Keratinocyte (primary cell): ENCODE data around the gene GADD45B. TPM values are rescaled to one million over a fixed set of nuclear protein-coding genes. Genes with fewer than 3 reads are reported as not detected.

ENCODE experiments used
- DNase-seq: peaks from one replicate; pipeline ENCODE4 v3.0.0-alpha.2; 2011; ENCODE audit warnings: low read depth, missing footprints, low spot score
- FAIRE-seq: peaks from 2 replicates; lab custom pipeline; 2011; peaks lifted over from hg19 to GRCh38; lab: Jason Lieb, UNC
- H2AFZ ChIP-seq: 2 replicates; pipeline ENCODE4 v1.6.0; 2012; ENCODE audit warnings: low read length, control low read depth, inconsistent platforms; ENCODE audit not compliant: control insufficient read depth
- H3K27ac ChIP-seq: 2 replicates; pipeline ENCODE4 v1.5.1; 2011; ENCODE audit warnings: low read length; ENCODE audit not compliant: control insufficient read depth, insufficient read depth
- H3K27me3 ChIP-seq: 3 replicates; pipeline ENCODE4 v1.6.0; 2011; ENCODE audit warnings: low read length; ENCODE audit not compliant: control insufficient read depth, insufficient read depth; ENCODE audit errors: extremely low read depth
- H3K36me3 ChIP-seq, 2 experiments: 2 replicates in 1 of 2; 3 replicates in 1 of 2; pipeline ENCODE4 v1.5.1; 2011; ENCODE audit warnings: low read length in 2 of 2, mild to moderate bottlenecking in 1 of 2; ENCODE audit not compliant: control insufficient read depth in 2 of 2, insufficient read depth in 2 of 2; ENCODE audit errors: extremely low read depth in 1 of 2
- H3K4me1 ChIP-seq: 3 replicates; pipeline ENCODE4 v1.5.1; 2011; ENCODE audit warnings: low read length; ENCODE audit not compliant: control insufficient read depth, insufficient read depth; ENCODE audit errors: extremely low read depth
- H3K4me2 ChIP-seq: 3 replicates; pipeline ENCODE4 v1.6.0; 2011; ENCODE audit warnings: low read depth, low read length; ENCODE audit not compliant: control insufficient read depth, insufficient read depth; ENCODE audit errors: extremely low read depth
- H3K4me3 ChIP-seq, 3 experiments: fragments of 200-600 bp in 1 of 3; sonication (generic) in 1 of 3; 2 replicates in 2 of 3; 3 replicates in 1 of 3; pipeline ENCODE4 v1.5.1; 2011 to 2016; ENCODE audit warnings: low read length in 3 of 3, mild to moderate bottlenecking in 3 of 3, control low read depth in 2 of 3, inconsistent platforms in 1 of 3, low read depth in 1 of 3, mixed read lengths in 1 of 3, mixed run types in 1 of 3, moderate library complexity in 1 of 3; ENCODE audit not compliant: control insufficient read depth in 2 of 3, insufficient read depth in 2 of 3; ENCODE audit errors: extremely low read depth in 1 of 3
- H3K79me2 ChIP-seq: 2 replicates; pipeline ENCODE4 v1.6.0; 2012; ENCODE audit warnings: low read length; ENCODE audit not compliant: control insufficient read depth, insufficient read depth
- H3K9ac ChIP-seq: 3 replicates; pipeline ENCODE4 v1.6.0; 2011; ENCODE audit warnings: low read length; ENCODE audit not compliant: control insufficient read depth, insufficient read depth; ENCODE audit errors: extremely low read depth
- H3K9me1 ChIP-seq: 3 replicates; pipeline ENCODE4 v1.6.0; 2011; ENCODE audit warnings: low read length; ENCODE audit not compliant: control insufficient read depth, insufficient read depth; ENCODE audit errors: extremely low read depth
- H3K9me3 ChIP-seq: 2 replicates; pipeline ENCODE4 v1.5.1; 2012; ENCODE audit warnings: low read depth, low read length; ENCODE audit not compliant: control insufficient read depth
- H4K20me1 ChIP-seq: 3 replicates; pipeline ENCODE4 v1.6.0; 2011; ENCODE audit warnings: low read length; ENCODE audit not compliant: control insufficient read depth, insufficient read depth; ENCODE audit errors: extremely low read depth
- CTCF ChIP-seq, 3 experiments: IDR thresholded peaks in 1 of 3; conservative IDR thresholded peaks in 1 of 3; optimal IDR thresholded peaks in 1 of 3; 2 replicates in 2 of 3; 3 replicates in 1 of 3; pipeline versions ENCODE3 to v1.5.1; 2011; ENCODE audit warnings: low read length in 3 of 3, mild to moderate bottlenecking in 3 of 3, moderate library complexity in 2 of 3, control low read depth in 1 of 3, inconsistent platforms in 1 of 3; ENCODE audit not compliant: insufficient read depth in 2 of 3; ENCODE audit errors: extremely low read depth in 1 of 3
- EZH2 ChIP-seq: IDR thresholded peaks from one replicate; pipeline ENCODE4 v1.6.1; 2012; ENCODE audit warnings: inconsistent platforms, mild to moderate bottlenecking, low read length, moderate library complexity
- dilution Hi-C: fragments of 300-500 bp; cut with MboI; formaldehyde crosslinking; loops from one replicate; pipeline ENCODE4 v1.7.0; 2020; ENCODE audit warnings: low sequenced_read_pairs; ENCODE audit not compliant: extremely low pct_ligation_motif_present
- polyA plus RNA-seq, 5 experiments: library from polyadenylated mRNA; depleted of rRNA in 3 of 5; stranded (reverse) in 3 of 5; stranded (forward) in 1 of 5; unstranded in 1 of 5; fragments of >200 nt; gene quantifications; 1 replicate in 1 of 5; 2 replicates in 3 of 5; 3 replicates in 1 of 5; pipeline versions ENCODE4 v1.2.1 to v1.2.3, GENCODE V29; 2011 to 2012; ENCODE audit warnings: missing spikeins in 2 of 5, low read depth in 1 of 5, low replicate concordance in 1 of 5

Gene GADD45B
- polyA plus RNA-seq, 1 donor (not counting 4 experiments of a cell fraction or from before 2014, with no cell fraction given): 20.6 TPM

- Histone ChIP-seq H3K9me3 (no peaks in the 10 kb centered on the region), H3K4me1 (peaks cover 17% of the 10 kb centered on the region), H2AFZ (peak overlapping the region; percentile 3), H4K20me1 (no peaks in the 10 kb centered on the region), H3K4me3 (no peak overlapping the region), H3K36me3 (no peaks in the 10 kb centered on the region), H3K27ac (no peak overlapping the region), H3K4me2 (peak overlapping the region; percentile 39), H3K27me3 (peaks cover 8% of the 10 kb centered on the region), H3K9me1 (peaks cover 3% of the 10 kb centered on the region), H3K79me2 (no peaks in the 10 kb centered on the region), H3K9ac (no peak overlapping the region)
- dilution Hi-C loops: no loop called here
- DNase-seq (no peak), FAIRE-seq (peak; percentile 29)
- no peak for TF ChIP-seq CTCF (optimal IDR thresholded peaks at IDR 0.05 in 1 of 3, IDR thresholded peaks at IDR 0.05 in 1 of 3, conservative IDR thresholded peaks at IDR 0.05 in 1 of 3; ENCODE audit: extremely low read depth in 1 of 3, insufficient read depth in 2 of 3, low read length in 3 of 3)
- TF ChIP-seq EZH2: no peak
Observed at GRCh38 chr19:2507109-2507508, 31.2 kb downstream of the GADD45B start.

- no peaks in the 10 kb centered on the region for H3K36me3 ChIP-seq
- TF ChIP-seq CTCF (optimal IDR thresholded peaks at IDR 0.05 in 1 of 3, IDR thresholded peaks at IDR 0.05 in 1 of 3, conservative IDR thresholded peaks at IDR 0.05 in 1 of 3; ENCODE audit: extremely low read depth in 1 of 3, insufficient read depth in 2 of 3, low read length in 3 of 3) (no peak), EZH2 (no peak)
- H3K9me3 ChIP-seq: no peaks in the 10 kb centered on the region
- no peaks in the 10 kb centered on the region for H4K20me1 ChIP-seq
- no peak for FAIRE-seq
- H3K4me2 ChIP-seq: no peak overlapping the region
- peaks cover 22% of the 10 kb centered on the region for H3K27me3 ChIP-seq
- H3K79me2 ChIP-seq: no peaks in the 10 kb centered on the region
- H3K9me1 ChIP-seq: peaks cover under 1% of the 10 kb centered on the region
- no peak overlapping the region for H3K27ac ChIP-seq
- no peak overlapping the region for H3K4me3 ChIP-seq
- no peak overlapping the region for H2AFZ ChIP-seq
- no peak for DNase-seq
- H3K9ac ChIP-seq: no peak overlapping the region
- dilution Hi-C loops: no loop called here
- H3K4me1 ChIP-seq: peaks cover 16% of the 10 kb centered on the region
Observed at GRCh38 chr19:2509096-2509495, 33.2 kb downstream of the GADD45B start.
